Measurements from ENCODE around the gene PPM1L. TPM values are rescaled to one million over a fixed set of nuclear protein-coding genes. Genes with fewer than 3 reads are reported as not detected.

Gene PPM1L
- total and polyA plus RNA-seq, 2 of the 13 experiments (the other 11 are each of a cell fraction or from before 2014, with no cell fraction given): 0.22 to 1.4 TPM

- no peak for DNase-seq (ENCODE audit: low spot score)
- Histone ChIP-seq H4K20me1 (ENCODE audit: insufficient read depth, low read length) (no peaks in the 10 kb centered on the region), H3K27ac (ENCODE audit: extremely low read length, insufficient read depth, low read length) (no peak overlapping the region), H3K9ac (ENCODE audit: insufficient read depth, low read depth, low read length) (no peak overlapping the region), H3K36me3 (replicated peaks in 1 of 2; ENCODE audit: control insufficient read depth in 1 of 2, insufficient read depth in 2 of 2, low read length in 2 of 2) (no peaks in the 10 kb centered on the region), H3K27me3 (ENCODE audit: control insufficient read depth in 1 of 2, insufficient read depth in 2 of 2, low read length in 2 of 2) (no peaks in the 10 kb centered on the region), H3K4me2 (ENCODE audit: low read depth, low read length) (no peak overlapping the region), H3K9me3 (ENCODE audit: low read length) (no peaks in the 10 kb centered on the region), H3K79me2 (ENCODE audit: insufficient read depth, low read length) (no peaks in the 10 kb centered on the region), H3K4me3 (replicated peaks in 1 of 3; ENCODE audit: insufficient read depth in 1 of 3, low read depth in 2 of 3, low read length in 3 of 3) (no peak overlapping the region), H2AFZ (ENCODE audit: low read length) (no peak overlapping the region), H3K4me1 (ENCODE audit: insufficient read depth, low read length) (no peaks in the 10 kb centered on the region)
- FAIRE-seq: no peak
- intact Hi-C loops (cut with micrococcal nuclease; ENCODE audit: unreplicated experiment): no loop called here
- in situ Hi-C loops (cut with HindIII; ENCODE audit: extremely low pct_ligation_motif_present, low pct_unique_long_range_greater_than_20kb): no loop called here
- BruUV-seq (replicated peaks): no TSS peak
- POLR2A ChIA-PET: no interaction called here
- 43% methylated on average over 1 of the region's 1 CpG for WGBS (ENCODE audit: low lambda C conversion rate)
- ATAC-seq: no peak
- CTCF ChIA-PET (ENCODE audit: low intra/inter-chr PET ratio, low total read pairs): no interaction called here
- TF ChIP-seq RFXANK (CRISPR knock-in tag; IDR thresholded peaks at IDR 0.05): no peak
- TF ChIP-seq CENPBD1 (CRISPR knock-in tag; IDR thresholded peaks at IDR 0.05; ENCODE audit: borderline replicate concordance, low read depth): no peak
- no peak for TF ChIP-seq MEIS2 (CRISPR knock-in tag; IDR thresholded peaks at IDR 0.05)
- TF ChIP-seq ZNF75D (CRISPR knock-in tag; IDR thresholded peaks at IDR 0.05; ENCODE audit: borderline replicate concordance): no peak
- no peak for TF ChIP-seq ZNF580 (CRISPR knock-in tag; IDR thresholded peaks at IDR 0.05; ENCODE audit: borderline replicate concordance, low read depth)
- TF ChIP-seq U2AF1 (optimal IDR thresholded peaks at IDR 0.05; ENCODE audit: low read depth, low read length): no peak
- TF ChIP-seq ZC3H4 (CRISPR knock-in tag; IDR thresholded peaks at IDR 0.05; ENCODE audit: borderline replicate concordance): no peak
- TF ChIP-seq CBX1 (IDR thresholded peaks at IDR 0.05; ENCODE audit: low read depth): no peak
- no peak for TF ChIP-seq PAF1 (CRISPR knock-in tag; IDR thresholded peaks at IDR 0.05)
- TF ChIP-seq HDAC1 (CRISPR knock-in tag; IDR thresholded peaks at IDR 0.05): no peak
- no peak for TF ChIP-seq GLMP (CRISPR knock-in tag; IDR thresholded peaks at IDR 0.05; ENCODE audit: borderline replicate concordance)
- no peak for TF ChIP-seq ONECUT2 (CRISPR knock-in tag; IDR thresholded peaks at IDR 0.05)
- TF ChIP-seq ZNF512 (CRISPR knock-in tag; IDR thresholded peaks at IDR 0.05): no peak
- TF ChIP-seq ZUFSP (CRISPR knock-in tag; IDR thresholded peaks at IDR 0.05; ENCODE audit: borderline replicate concordance): no peak
- no peak for TF ChIP-seq MZF1 (CRISPR knock-in tag; IDR thresholded peaks at IDR 0.05; ENCODE audit: borderline replicate concordance)
Observed at GRCh38 chr3:160811237-160811548, 55.2 kb downstream of the PPM1L start.

Data from HepG2 (cell line).